DND-41 (cell line): ENCODE data around the gene CYP27B1.

Experiments used
- ATAC-seq: fragments of 200-7000 bp; cut with Tn5 transposase; 3 replicates; pipeline ENCODE4 v1.9.1; 2021; ENCODE audit warnings: low read depth; ENCODE audit not compliant: insufficient read depth
- DNase-seq: peaks from one replicate; pipeline ENCODE4 v3.0.0-alpha.2; 2020
- H2AFZ ChIP-seq: 2 replicates; pipeline ENCODE4 v1.6.0; 2012; ENCODE audit warnings: low read depth, low read length
- H3K27ac ChIP-seq: 2 replicates; pipeline ENCODE4 v1.5.1; 2012; ENCODE audit warnings: low read length, inconsistent platforms
- H3K27me3 ChIP-seq: fragments of 200-600 bp; sonication (generic); 2 replicates; pipeline ENCODE4 v1.6.0; 2012; ENCODE audit warnings: low read length, mild to moderate bottlenecking, inconsistent platforms; ENCODE audit not compliant: insufficient read depth, poor library complexity
- H3K36me3 ChIP-seq: 2 replicates; pipeline ENCODE4 v1.5.1; 2012; ENCODE audit warnings: low read length, inconsistent platforms; ENCODE audit not compliant: insufficient read depth
- H3K4me1 ChIP-seq: 2 replicates; pipeline ENCODE4 v1.5.1; 2012; ENCODE audit warnings: mild to moderate bottlenecking, low read length; ENCODE audit not compliant: insufficient read depth
- H3K4me2 ChIP-seq: 2 replicates; pipeline ENCODE4 v1.6.0; 2012; ENCODE audit warnings: mild to moderate bottlenecking, moderate library complexity, low read length, inconsistent platforms; ENCODE audit not compliant: insufficient read depth
- H3K4me3 ChIP-seq, 2 experiments: fragments of 200-600 bp in 1 of 2; shearing (Covaris generic) in 1 of 2; 2 replicates each; pipeline ENCODE4 v1.5.1; 2012 to 2016; ENCODE audit warnings: inconsistent platforms in 2 of 2, low read length in 2 of 2, mild to moderate bottlenecking in 2 of 2, low read depth in 1 of 2, moderate library complexity in 1 of 2
- H3K79me2 ChIP-seq: 2 replicates; pipeline ENCODE4 v1.6.0; 2012; ENCODE audit warnings: low read length, inconsistent platforms; ENCODE audit not compliant: insufficient read depth
- H3K9ac ChIP-seq: 2 replicates; pipeline ENCODE4 v1.6.0; 2012; ENCODE audit warnings: low read depth, mild to moderate bottlenecking, inconsistent platforms, low read length, moderate library complexity
- H3K9me3 ChIP-seq: 2 replicates; pipeline ENCODE4 v1.5.1; 2012; ENCODE audit warnings: low read length, moderate library complexity, mild to moderate bottlenecking, inconsistent platforms; ENCODE audit not compliant: insufficient read depth, severe bottlenecking
- H4K20me1 ChIP-seq: 2 replicates; pipeline ENCODE4 v1.6.0; 2012; ENCODE audit warnings: low read length; ENCODE audit not compliant: insufficient read depth
- EZH2 ChIP-seq: IDR thresholded peaks from 3 replicates; pipeline ENCODE4 v1.6.1; 2012; ENCODE audit warnings: borderline replicate concordance, low read depth, mild to moderate bottlenecking, moderate library complexity, low read length, inconsistent platforms; ENCODE audit not compliant: severe bottlenecking
- TF ChIP-seq, protein P1 (sequence below): IDR thresholded peaks from 2 replicates; pipeline ENCODE4 v1.5.1; 2012; ENCODE audit warnings: borderline replicate concordance, low read length, moderate library complexity, mild to moderate bottlenecking; ENCODE audit not compliant: poor library complexity, severe bottlenecking; ENCODE audit errors: extremely low read depth

CYP27B1 gene

DNA sequence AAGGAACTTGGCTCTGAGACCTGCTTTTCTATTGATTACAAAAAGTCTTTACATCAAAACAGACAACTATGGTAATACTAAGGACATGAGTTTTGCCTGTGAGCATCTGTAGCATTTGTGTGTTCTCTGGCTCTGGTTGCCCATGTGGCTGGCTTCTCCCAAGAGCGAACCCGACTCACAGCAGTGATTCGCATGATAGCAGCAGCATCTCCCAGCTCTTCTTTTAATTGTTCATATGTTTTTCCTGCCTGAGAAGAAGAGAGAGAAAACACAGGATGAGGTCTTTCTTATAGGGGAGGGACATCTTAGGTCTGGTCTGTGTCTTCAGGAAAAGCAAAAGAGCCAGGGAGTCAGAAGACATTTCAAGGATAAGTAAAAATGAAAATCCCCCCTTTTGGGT, 34.1 kb upstream of the CYP27B1 start:
- Histone ChIP-seq H3K27ac (no peak overlapping the region), H3K4me3 (no peak overlapping the region), H4K20me1 (no peaks in the 10 kb centered on the region; the same call in 1 of the 2 replicates), H3K9ac (no peak overlapping the region), H3K27me3 (no peaks in the 10 kb centered on the region), H3K9me3 (no peaks in the 10 kb centered on the region), H3K4me2 (no peak overlapping the region), H3K36me3 (peaks cover 27% of the 10 kb centered on the region), H3K79me2 (no peaks in the 10 kb centered on the region), H2AFZ (no peak overlapping the region), H3K4me1 (no peaks in the 10 kb centered on the region)
- DNase-seq (no peak), ATAC-seq (no peak)
- no peak for TF ChIP-seq EZH2
- TF ChIP-seq, protein P1, sequence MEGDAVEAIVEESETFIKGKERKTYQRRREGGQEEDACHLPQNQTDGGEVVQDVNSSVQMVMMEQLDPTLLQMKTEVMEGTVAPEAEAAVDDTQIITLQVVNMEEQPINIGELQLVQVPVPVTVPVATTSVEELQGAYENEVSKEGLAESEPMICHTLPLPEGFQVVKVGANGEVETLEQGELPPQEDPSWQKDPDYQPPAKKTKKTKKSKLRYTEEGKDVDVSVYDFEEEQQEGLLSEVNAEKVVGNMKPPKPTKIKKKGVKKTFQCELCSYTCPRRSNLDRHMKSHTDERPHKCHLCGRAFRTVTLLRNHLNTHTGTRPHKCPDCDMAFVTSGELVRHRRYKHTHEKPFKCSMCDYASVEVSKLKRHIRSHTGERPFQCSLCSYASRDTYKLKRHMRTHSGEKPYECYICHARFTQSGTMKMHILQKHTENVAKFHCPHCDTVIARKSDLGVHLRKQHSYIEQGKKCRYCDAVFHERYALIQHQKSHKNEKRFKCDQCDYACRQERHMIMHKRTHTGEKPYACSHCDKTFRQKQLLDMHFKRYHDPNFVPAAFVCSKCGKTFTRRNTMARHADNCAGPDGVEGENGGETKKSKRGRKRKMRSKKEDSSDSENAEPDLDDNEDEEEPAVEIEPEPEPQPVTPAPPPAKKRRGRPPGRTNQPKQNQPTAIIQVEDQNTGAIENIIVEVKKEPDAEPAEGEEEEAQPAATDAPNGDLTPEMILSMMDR = no peak

DNA sequence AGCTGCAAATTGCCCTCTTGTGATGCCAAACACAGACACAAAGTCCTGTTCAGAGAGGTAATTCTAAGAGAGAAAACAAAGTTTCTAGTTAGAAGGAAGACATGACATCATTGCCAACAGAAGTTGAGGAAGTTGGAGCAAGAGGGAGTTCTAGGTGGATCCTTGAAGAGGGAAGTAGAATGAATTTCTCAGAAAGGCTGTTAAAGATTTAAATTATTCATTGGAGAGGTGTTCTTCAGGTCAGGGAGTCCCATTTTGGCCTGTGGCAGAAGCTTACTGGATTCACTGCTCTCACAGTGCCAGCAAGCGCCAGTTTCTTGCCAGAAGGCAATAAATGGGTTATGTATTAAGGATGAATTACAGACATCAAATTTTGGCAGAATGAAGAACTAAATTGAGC, 31.1 kb upstream of the CYP27B1 start:
- Histone ChIP-seq H3K4me3 (no peak overlapping the region), H3K4me2 (no peak overlapping the region), H2AFZ (no peak overlapping the region), H4K20me1 (no peaks in the 10 kb centered on the region; the same call in 1 of the 2 replicates), H3K79me2 (no peaks in the 10 kb centered on the region), H3K9me3 (no peaks in the 10 kb centered on the region), H3K27ac (no peak overlapping the region), H3K36me3 (peaks cover 52% of the 10 kb centered on the region), H3K4me1 (no peaks in the 10 kb centered on the region), H3K9ac (no peak overlapping the region), H3K27me3 (no peaks in the 10 kb centered on the region)
- no peak for ATAC-seq
- no peak for DNase-seq
- TF ChIP-seq, protein P1 = no peak
- TF ChIP-seq EZH2 = no peak

DNA sequence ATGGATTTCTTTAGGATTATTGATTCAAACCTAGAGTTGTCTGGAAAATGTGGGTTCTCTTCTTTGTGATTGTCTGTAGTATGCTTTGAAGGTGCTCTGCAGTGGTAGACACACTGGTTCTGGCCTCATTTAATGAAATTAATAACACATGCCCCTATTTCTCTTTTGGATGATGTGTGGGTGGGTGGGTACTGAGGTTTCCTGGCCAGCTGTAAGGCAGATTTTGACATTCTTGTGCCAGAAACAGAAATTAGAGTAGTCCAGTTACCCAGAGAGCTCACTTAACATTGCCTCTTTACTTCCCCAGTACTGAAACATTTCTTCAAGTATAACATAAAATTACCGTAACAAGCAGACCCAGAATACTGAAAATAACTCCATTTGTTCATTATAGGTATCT, 30.1 kb upstream of the CYP27B1 start:
- peaks cover 61% of the 10 kb centered on the region for H3K36me3 ChIP-seq
- ATAC-seq = no peak
- TF ChIP-seq EZH2 = no peak
- TF ChIP-seq, protein P1 = no peak

DNA sequence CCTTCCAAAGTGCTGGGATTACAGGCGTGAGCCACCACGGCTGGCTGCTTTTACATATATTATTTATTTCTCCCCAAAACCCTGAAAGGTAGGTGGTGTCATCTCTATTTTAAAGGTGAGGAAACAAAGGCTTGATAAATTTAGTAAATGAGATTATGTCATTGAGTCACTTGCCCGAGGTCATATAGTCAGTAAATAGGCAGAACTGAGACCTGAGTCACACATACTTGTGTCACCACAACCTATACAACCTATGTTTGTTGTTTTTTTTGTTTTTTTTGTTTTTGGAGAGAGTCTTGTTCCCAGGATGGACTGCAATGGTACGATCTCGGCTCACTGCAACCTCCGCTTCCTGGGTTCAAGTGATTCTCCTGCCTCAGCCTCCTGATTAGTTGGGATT, 28.5 kb upstream of the CYP27B1 start:
- DNase-seq (no peak), ATAC-seq (no peak)
- TF ChIP-seq EZH2 = no peak
- TF ChIP-seq, protein P1 = no peak
- Histone ChIP-seq H4K20me1 (no peaks in the 10 kb centered on the region; the same call in 1 of the 2 replicates), H3K4me3 (no peak overlapping the region), H3K9ac (no peak overlapping the region), H3K9me3 (no peaks in the 10 kb centered on the region), H3K79me2 (no peaks in the 10 kb centered on the region), H3K36me3 (peaks cover 75% of the 10 kb centered on the region), H3K4me2 (no peak overlapping the region), H3K27ac (no peak overlapping the region), H3K4me1 (no peaks in the 10 kb centered on the region), H3K27me3 (no peaks in the 10 kb centered on the region), H2AFZ (no peak overlapping the region)

More for the DNA sequence above, 30.1 kb upstream of the CYP27B1 start:
- Histone ChIP-seq H3K4me1 (no peaks in the 10 kb centered on the region), H3K27ac (no peak overlapping the region), H3K9me3 (no peaks in the 10 kb centered on the region), H3K4me2 (no peak overlapping the region), H2AFZ (no peak overlapping the region), H3K4me3 (no peak overlapping the region), H3K27me3 (no peaks in the 10 kb centered on the region), H3K79me2 (no peaks in the 10 kb centered on the region), H3K9ac (no peak overlapping the region), H4K20me1 (no peaks in the 10 kb centered on the region; the same call in 1 of the 2 replicates)
- DNase-seq = no peak
